ENCODE data around the gene TNS1. TPM values are rescaled to one million over a fixed set of nuclear protein-coding genes. Genes with fewer than 3 reads are reported as not detected.

The TNS1 gene
- total RNA-seq, 1 donor from 2014 or later: 828 TPM

- Histone ChIP-seq H3K4me3 (no peak overlapping the region), H3K36me3 (peaks cover 98% of the 10 kb centered on the region), H3K4me1 (peaks cover 75% of the 10 kb centered on the region), H3K9me3 (replicated peaks) (no peaks in the 10 kb centered on the region), H3K27me3 (ENCODE audit: low read depth) (no peaks in the 10 kb centered on the region), H3K27ac (replicated peaks) (peak overlapping the region; percentile 78)
- TF ChIP-seq CTCF (IDR thresholded peaks at IDR 0.05; ENCODE audit: borderline replicate concordance): no peak
- intact Hi-C loops (cut with micrococcal nuclease): loop anchor here (5.0 kb wide), 2 partner anchors 93 to 102 kb away; no protein-coding TSS in a partner anchor
- DNase-seq: no peak
Measured at GRCh38 chr2:217884985-217885384, 117.8 kb downstream of the TNS1 start.

- no peak for DNase-seq
- H3K4me3 ChIP-seq: no peak overlapping the region
- H3K36me3 ChIP-seq: peaks cover 99% of the 10 kb centered on the region
- H3K27ac ChIP-seq (replicated peaks): peak overlapping the region; percentile 68
- H3K27me3 ChIP-seq (ENCODE audit: low read depth): no peaks in the 10 kb centered on the region
- intact Hi-C loops (cut with micrococcal nuclease): no loop called here
- no peak for TF ChIP-seq CTCF (IDR thresholded peaks at IDR 0.05; ENCODE audit: borderline replicate concordance)
- peaks cover 77% of the 10 kb centered on the region for H3K4me1 ChIP-seq
- no peaks in the 10 kb centered on the region for H3K9me3 ChIP-seq (replicated peaks)
Measured at GRCh38 chr2:217880891-217881290, 121.9 kb downstream of the TNS1 start.

GRCh38 chr2:217880287-217880889 is 122.4 kb downstream of the TNS1 start:
- TF ChIP-seq CTCF (IDR thresholded peaks at IDR 0.05; ENCODE audit: borderline replicate concordance): peak; percentile 32
- intact Hi-C loops (cut with micrococcal nuclease): no loop called here
- H3K4me1 ChIP-seq: peaks cover 75% of the 10 kb centered on the region
- peaks cover 99% of the 10 kb centered on the region for H3K36me3 ChIP-seq
- no peak overlapping the region for H3K4me3 ChIP-seq
- H3K9me3 ChIP-seq (replicated peaks): no peaks in the 10 kb centered on the region
- H3K27ac ChIP-seq (replicated peaks): peak overlapping the region; percentile 68
- no peak for DNase-seq
- no peaks in the 10 kb centered on the region for H3K27me3 ChIP-seq (ENCODE audit: low read depth)

- peak overlapping the region; percentile 68 for H3K27ac ChIP-seq (replicated peaks)
- DNase-seq: no peak
- TF ChIP-seq CTCF (IDR thresholded peaks at IDR 0.05; ENCODE audit: borderline replicate concordance): no peak
- H3K27me3 ChIP-seq (ENCODE audit: low read depth): no peaks in the 10 kb centered on the region
- no peaks in the 10 kb centered on the region for H3K9me3 ChIP-seq (replicated peaks)
- peaks cover 80% of the 10 kb centered on the region for H3K4me1 ChIP-seq
- H3K36me3 ChIP-seq: peaks cover 99% of the 10 kb centered on the region
- H3K4me3 ChIP-seq: no peak overlapping the region
- intact Hi-C loops (cut with micrococcal nuclease): no loop called here
Measured at GRCh38 chr2:217878915-217879590, 123.7 kb downstream of the TNS1 start.

GRCh38 chr2:217877866-217878265 is 124.9 kb downstream of the TNS1 start:
- no peak for DNase-seq
- Histone ChIP-seq H3K4me3 (no peak overlapping the region), H3K36me3 (peaks cover 97% of the 10 kb centered on the region), H3K4me1 (peaks cover 81% of the 10 kb centered on the region), H3K27ac (replicated peaks) (peak overlapping the region; percentile 68), H3K27me3 (ENCODE audit: low read depth) (no peaks in the 10 kb centered on the region), H3K9me3 (replicated peaks) (no peaks in the 10 kb centered on the region)
- intact Hi-C loops (cut with micrococcal nuclease): no loop called here
- no peak for TF ChIP-seq CTCF (IDR thresholded peaks at IDR 0.05; ENCODE audit: borderline replicate concordance)
